Endothelial cell of umbilical vein (primary cell): ENCODE data around the gene PRDX5. TPM values are rescaled to one million over a fixed set of nuclear protein-coding genes. Genes with fewer than 3 reads are reported as not detected.
A peak's percentile ranks its signal among the peaks of the same experiment; 100 is the strongest.

Experiments used
- BruUV-seq: library from RNA; stranded (reverse); fragments of 400-500 nt; replicated peaks from 2 replicates; lab custom pipeline; 2021; lab: Mats Ljungman, UMichigan
- CTCF ChIA-PET: fragments of 300-600, 350-600 bp; sonication (Branson Sonifier 250); formaldehyde crosslinking; loops from one replicate; lab custom pipeline; 2021; ENCODE audit warnings: antibody characterized with exemption, inconsistent platforms; lab: Charles Lee
- POLR2A ChIA-PET: fragments of 300-600, 350-600 bp; sonication (Branson Sonifier 250); formaldehyde crosslinking; loops from one replicate; lab custom pipeline; 2021; ENCODE audit warnings: antibody characterized with exemption, inconsistent platforms; lab: Charles Lee
- DNase-seq: peaks from one replicate; pipeline ENCODE4 v3.0.0-alpha.2; 2011; ENCODE audit warnings: low read depth, low spot score
- FAIRE-seq: peaks from 2 replicates; lab custom pipeline; 2011; peaks lifted over from hg19 to GRCh38; lab: Jason Lieb, UNC
- H2AFZ ChIP-seq: 2 replicates; pipeline ENCODE4 v1.6.0; 2012; ENCODE audit warnings: low read depth, low read length, control low read depth, inconsistent platforms
- H3K27ac ChIP-seq: 2 replicates; pipeline ENCODE4 v1.5.1; 2011; ENCODE audit warnings: low read depth, mild to moderate bottlenecking, control low read depth, low read length, moderate library complexity; ENCODE audit not compliant: insufficient read depth
- H3K27me3 ChIP-seq, 2 experiments: 2 replicates each; pipeline versions ENCODE4 v1.6.0 to v1.6.1; 2011; ENCODE audit warnings: low read length in 2 of 2, mixed read lengths in 1 of 2; ENCODE audit not compliant: control insufficient read depth in 2 of 2, insufficient read depth in 2 of 2
- H3K36me3 ChIP-seq, 2 experiments: 2 replicates in 1 of 2; 3 replicates in 1 of 2; pipeline ENCODE4 v1.5.1; 2011; ENCODE audit warnings: low read length in 2 of 2, mild to moderate bottlenecking in 1 of 2, moderate library complexity in 1 of 2; ENCODE audit not compliant: control insufficient read depth in 2 of 2, insufficient read depth in 2 of 2; ENCODE audit errors: extremely low read depth in 1 of 2
- H3K4me1 ChIP-seq: 3 replicates; pipeline ENCODE4 v1.5.1; 2011; ENCODE audit warnings: mild to moderate bottlenecking, low read length; ENCODE audit not compliant: control insufficient read depth, insufficient read depth; ENCODE audit errors: extremely low read depth
- H3K4me2 ChIP-seq: 2 replicates; pipeline ENCODE4 v1.6.1; 2011; ENCODE audit warnings: low read length, control low read depth, mixed read lengths; ENCODE audit not compliant: insufficient read depth
- H3K4me3 ChIP-seq, 3 experiments: fragments of 200-600 bp in 1 of 3; sonication (generic), shearing (Covaris generic) in 1 of 3; replicated peaks in 1 of 3; 2 replicates each; pipeline ENCODE4 v1.5.1; 2011 to 2016; ENCODE audit warnings: control low read depth in 3 of 3, low read length in 3 of 3, mild to moderate bottlenecking in 2 of 3, inconsistent platforms in 1 of 3, low read depth in 1 of 3, moderate library complexity in 1 of 3; ENCODE audit not compliant: insufficient read depth in 1 of 3
- H3K79me2 ChIP-seq: 2 replicates; pipeline ENCODE4 v1.6.0; 2012; ENCODE audit warnings: low read length, inconsistent platforms; ENCODE audit not compliant: control insufficient read depth, insufficient read depth
- H3K9ac ChIP-seq: replicated peaks from 2 replicates; pipeline ENCODE3; 2011; ENCODE audit warnings: low read length, control low read depth; ENCODE audit not compliant: insufficient read depth; ENCODE audit errors: extremely low read depth
- H3K9me1 ChIP-seq: replicated peaks from 3 replicates; pipeline ENCODE4 v1.6.0; 2011; ENCODE audit warnings: mild to moderate bottlenecking, low read length; ENCODE audit not compliant: control insufficient read depth, insufficient read depth; ENCODE audit errors: extremely low read depth
- H3K9me3 ChIP-seq: replicated peaks from 2 replicates; pipeline ENCODE4 v1.5.1; 2012; ENCODE audit warnings: low read length, inconsistent platforms; ENCODE audit not compliant: control insufficient read depth, insufficient read depth
- H4K20me1 ChIP-seq: replicated peaks from 2 replicates; pipeline ENCODE3; 2011; ENCODE audit warnings: mild to moderate bottlenecking, low read length; ENCODE audit not compliant: control insufficient read depth, insufficient read depth; ENCODE audit errors: extremely low read depth
- EZH2 ChIP-seq: IDR thresholded peaks from 2 replicates; pipeline ENCODE4 v1.6.1; 2012; ENCODE audit warnings: borderline replicate concordance, low read depth, mild to moderate bottlenecking, moderate library complexity, low read length, inconsistent platforms; ENCODE audit not compliant: severe bottlenecking
- FOS ChIP-seq: IDR thresholded peaks from 2 replicates; pipeline ENCODE4 v1.6.1; 2011; ENCODE audit warnings: mild to moderate bottlenecking, low read length, moderate library complexity, borderline replicate concordance; ENCODE audit not compliant: insufficient read depth
- GATA2 ChIP-seq: IDR thresholded peaks from 2 replicates; pipeline ENCODE4 v1.7.0; 2011; ENCODE audit warnings: low read depth, mild to moderate bottlenecking, moderate library complexity, mixed read lengths, low read length; ENCODE audit not compliant: insufficient read length, insufficient read depth
- JUN ChIP-seq: IDR thresholded peaks from 2 replicates; pipeline ENCODE4 v1.6.1; 2011; ENCODE audit warnings: borderline replicate concordance, low read depth; ENCODE audit not compliant: insufficient read length, insufficient read depth
- MYC ChIP-seq: IDR thresholded peaks from one replicate; pipeline ENCODE4 v1.6.1; 2011; ENCODE audit warnings: mild to moderate bottlenecking, low read depth, low read length
- POLR2A ChIP-seq: IDR thresholded peaks from 2 replicates; pipeline ENCODE4 v1.6.1; 2012; ENCODE audit warnings: low read depth, mild to moderate bottlenecking, control low read depth, low read length
- POLR2AphosphoS5 ChIP-seq: IDR thresholded peaks from 2 replicates; pipeline ENCODE4 v1.6.1; 2012; ENCODE audit warnings: low read depth, mild to moderate bottlenecking, control low read depth, low read length, moderate library complexity; ENCODE audit not compliant: insufficient read depth
- dilution Hi-C: fragments of 300-500 bp; cut with MboI; formaldehyde crosslinking; loops from one replicate; pipeline ENCODE4 v1.15.0; 2019; ENCODE audit warnings: low sequenced_read_pairs; ENCODE audit not compliant: extremely low pct_ligation_motif_present
- intact Hi-C: fragments of 100-400 bp; cut with micrococcal nuclease; formaldehyde crosslinking; loops from one replicate; pipeline ENCODE4 v1.10.0; 2022
- polyA plus RNA-seq, 4 experiments: library from polyadenylated mRNA; depleted of rRNA in 3 of 4; stranded (reverse) in 3 of 4; unstranded in 1 of 4; fragments of >200 nt; gene quantifications; 2 replicates each; pipeline versions ENCODE4 v1.2.1 to v1.2.3, GENCODE V29; 2011 to 2012; ENCODE audit warnings: missing spikeins in 1 of 4
- total RNA-seq: library from RNA; stranded (reverse); gene quantifications from 2 replicates; pipeline ENCODE4 v1.2.3, GENCODE V29; 2021
- TF ChIP-seq, protein P1 (sequence below): IDR thresholded peaks from 2 replicates; pipeline ENCODE4 v1.6.1; 2011; ENCODE audit not compliant: insufficient read depth, insufficient read length
- TF ChIP-seq, protein P2 (sequence below), 2 donors: IDR thresholded peaks; 1 replicate in 1 of 2; 2 replicates in 1 of 2; pipeline ENCODE4 v1.5.1; 2011; ENCODE audit warnings: low read length in 2 of 2, mild to moderate bottlenecking in 2 of 2, moderate library complexity in 2 of 2, control low read depth in 1 of 2, inconsistent platforms in 1 of 2, low read depth in 1 of 2; ENCODE audit not compliant: insufficient read depth in 1 of 2; ENCODE audit errors: extremely low read depth in 1 of 2

Gene PRDX5
- total and polyA plus RNA-seq, 2 donors (not counting 3 experiments of a cell fraction or from before 2014, with no cell fraction given) = 199 to 709 TPM

DNA sequence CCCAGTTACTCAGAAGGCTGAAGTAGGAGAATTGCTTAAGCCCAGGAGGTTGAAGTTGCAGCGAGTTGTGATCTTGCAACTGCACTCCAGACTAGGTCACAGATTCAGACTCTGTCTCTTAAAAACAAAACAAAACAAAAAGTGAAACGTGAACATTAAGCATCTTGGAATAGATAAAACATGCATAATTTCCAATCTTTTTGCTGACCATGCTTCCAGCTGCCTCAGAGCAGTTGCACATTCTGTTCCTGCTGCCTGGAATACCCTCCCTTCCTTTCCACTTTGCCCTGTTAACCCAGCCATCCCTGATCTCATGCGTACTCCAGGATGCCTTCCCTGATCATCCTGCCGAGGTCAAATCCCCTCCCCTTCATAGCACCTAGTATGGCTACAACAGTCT, 21.4 kb downstream of the PRDX5 start:
- Histone ChIP-seq H4K20me1 (no peaks in the 10 kb centered on the region), H3K79me2 (no peaks in the 10 kb centered on the region), H2AFZ (no peak overlapping the region), H3K27me3 (no peaks in the 10 kb centered on the region), H3K9me3 (no peaks in the 10 kb centered on the region), H3K4me3 (no peak overlapping the region), H3K27ac (no peak overlapping the region), H3K9me1 (no peaks in the 10 kb centered on the region), H3K4me2 (no peak overlapping the region), H3K4me1 (no peaks in the 10 kb centered on the region), H3K36me3 (no peaks in the 10 kb centered on the region), H3K9ac (no peak overlapping the region)
- dilution Hi-C loops = no loop called here
- intact Hi-C loops = no loop called here
- DNase-seq (no peak), FAIRE-seq (no peak)
- ChIA-PET CTCF (no interaction called here), POLR2A (no interaction called here)
- BruUV-seq = no TSS peak
- TF ChIP-seq JUN (no peak), MYC (no peak), FOS (no peak), EZH2 (no peak)
- TF ChIP-seq, protein P1, sequence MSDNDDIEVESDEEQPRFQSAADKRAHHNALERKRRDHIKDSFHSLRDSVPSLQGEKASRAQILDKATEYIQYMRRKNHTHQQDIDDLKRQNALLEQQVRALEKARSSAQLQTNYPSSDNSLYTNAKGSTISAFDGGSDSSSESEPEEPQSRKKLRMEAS = no peak

DNA sequence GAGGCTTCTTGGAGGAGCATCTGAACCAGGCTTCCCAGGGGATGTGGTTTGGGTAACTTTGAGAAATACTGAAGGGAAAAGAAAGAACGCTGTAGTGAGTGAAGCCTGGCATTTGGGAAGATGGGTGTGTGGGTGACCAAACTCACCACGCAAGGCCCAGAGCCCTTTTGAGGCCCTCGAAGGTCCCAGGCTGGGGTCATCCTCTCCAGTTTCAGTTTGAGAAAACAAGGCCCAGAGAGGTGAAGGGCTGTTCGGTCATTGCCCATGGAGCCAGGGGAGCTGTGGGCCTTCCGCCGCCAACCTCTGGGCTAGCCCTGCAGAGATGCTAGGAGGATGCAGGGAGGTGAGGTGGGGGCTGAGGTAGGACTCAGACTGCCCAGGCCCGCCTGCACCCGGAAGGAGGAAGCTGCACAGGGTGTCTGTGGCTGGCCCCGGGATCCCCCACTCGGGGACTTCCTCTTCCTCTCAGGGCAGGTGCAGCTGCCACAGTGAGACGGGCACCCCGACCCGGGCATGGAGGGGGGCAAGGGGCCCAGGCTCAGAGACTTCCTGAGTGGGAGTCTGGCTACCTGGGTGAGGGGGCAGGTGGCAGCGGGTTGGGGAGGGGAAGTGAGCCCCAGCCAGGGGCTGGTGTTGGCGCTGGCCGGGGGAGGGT, 22.0 kb downstream of the PRDX5 start, which contains the start of gene CCDC88B:
Gene CCDC88B, plus strand, starts transcription at position 451 of the 655 bp plus-strand sequence. Its CDS starts 63 bp downstream, at position 514.
- no TSS peak for BruUV-seq

More for the DNA sequence above, 22.0 kb downstream of the PRDX5 start, which contains the start of gene CCDC88B:
- H3K9me1 ChIP-seq = no peaks in the 10 kb centered on the region
- H3K9ac ChIP-seq = no peak within 1 kb of the TSS
- intact Hi-C loops (no loop called here), dilution Hi-C loops (no loop called here)
- TF ChIP-seq POLR2A (no peak), FOS (no peak), POLR2AphosphoS5 (no peak), MYC (no peak), GATA2 (no peak), JUN (no peak), EZH2 (no peak)
- TF ChIP-seq, protein P1 = no peak
- TF ChIP-seq, protein P2, sequence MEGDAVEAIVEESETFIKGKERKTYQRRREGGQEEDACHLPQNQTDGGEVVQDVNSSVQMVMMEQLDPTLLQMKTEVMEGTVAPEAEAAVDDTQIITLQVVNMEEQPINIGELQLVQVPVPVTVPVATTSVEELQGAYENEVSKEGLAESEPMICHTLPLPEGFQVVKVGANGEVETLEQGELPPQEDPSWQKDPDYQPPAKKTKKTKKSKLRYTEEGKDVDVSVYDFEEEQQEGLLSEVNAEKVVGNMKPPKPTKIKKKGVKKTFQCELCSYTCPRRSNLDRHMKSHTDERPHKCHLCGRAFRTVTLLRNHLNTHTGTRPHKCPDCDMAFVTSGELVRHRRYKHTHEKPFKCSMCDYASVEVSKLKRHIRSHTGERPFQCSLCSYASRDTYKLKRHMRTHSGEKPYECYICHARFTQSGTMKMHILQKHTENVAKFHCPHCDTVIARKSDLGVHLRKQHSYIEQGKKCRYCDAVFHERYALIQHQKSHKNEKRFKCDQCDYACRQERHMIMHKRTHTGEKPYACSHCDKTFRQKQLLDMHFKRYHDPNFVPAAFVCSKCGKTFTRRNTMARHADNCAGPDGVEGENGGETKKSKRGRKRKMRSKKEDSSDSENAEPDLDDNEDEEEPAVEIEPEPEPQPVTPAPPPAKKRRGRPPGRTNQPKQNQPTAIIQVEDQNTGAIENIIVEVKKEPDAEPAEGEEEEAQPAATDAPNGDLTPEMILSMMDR (IDR thresholded peaks at IDR 0.05; ENCODE audit: extremely low read depth in 1 of 2, insufficient read depth in 1 of 2, low read depth in 1 of 2, low read length in 2 of 2) = no peak
- peak within 1 kb of the TSS; percentile 50 for H2AFZ ChIP-seq
- FAIRE-seq (no peak), DNase-seq (no peak)
- ChIA-PET POLR2A (no interaction called here), CTCF (interaction anchor here (3.1 kb wide), 2 partner anchors 8 to 22 kb away, joined by 24 to 27 read pairs; partner anchors contain the start of genes PRDX5 and TRMT112)
- H3K4me3 ChIP-seq = no peak within 1 kb of the TSS
- H3K9me3 ChIP-seq = no peaks in the 10 kb centered on the region
- no peaks in the 10 kb centered on the region for H3K27me3 ChIP-seq
- no peaks in the 10 kb centered on the region for H4K20me1 ChIP-seq
- H3K4me2 ChIP-seq = no peak within 1 kb of the TSS
- H3K79me2 ChIP-seq = no peaks in the 10 kb centered on the region
- no peaks in the 10 kb centered on the region for H3K36me3 ChIP-seq
- no peak within 1 kb of the TSS for H3K27ac ChIP-seq
- H3K4me1 ChIP-seq = no peaks in the 10 kb centered on the region
